ENCODE data around the gene AGK. TPM values are rescaled to one million over a fixed set of nuclear protein-coding genes. Genes with fewer than 3 reads are reported as not detected.

Gene AGK
- total RNA-seq, 1 donor, result 28.7 TPM

GRCh38 chr7:141585592-141586510 is 34.6 kb downstream of the AGK start:
- TF ChIP-seq, protein P1, sequence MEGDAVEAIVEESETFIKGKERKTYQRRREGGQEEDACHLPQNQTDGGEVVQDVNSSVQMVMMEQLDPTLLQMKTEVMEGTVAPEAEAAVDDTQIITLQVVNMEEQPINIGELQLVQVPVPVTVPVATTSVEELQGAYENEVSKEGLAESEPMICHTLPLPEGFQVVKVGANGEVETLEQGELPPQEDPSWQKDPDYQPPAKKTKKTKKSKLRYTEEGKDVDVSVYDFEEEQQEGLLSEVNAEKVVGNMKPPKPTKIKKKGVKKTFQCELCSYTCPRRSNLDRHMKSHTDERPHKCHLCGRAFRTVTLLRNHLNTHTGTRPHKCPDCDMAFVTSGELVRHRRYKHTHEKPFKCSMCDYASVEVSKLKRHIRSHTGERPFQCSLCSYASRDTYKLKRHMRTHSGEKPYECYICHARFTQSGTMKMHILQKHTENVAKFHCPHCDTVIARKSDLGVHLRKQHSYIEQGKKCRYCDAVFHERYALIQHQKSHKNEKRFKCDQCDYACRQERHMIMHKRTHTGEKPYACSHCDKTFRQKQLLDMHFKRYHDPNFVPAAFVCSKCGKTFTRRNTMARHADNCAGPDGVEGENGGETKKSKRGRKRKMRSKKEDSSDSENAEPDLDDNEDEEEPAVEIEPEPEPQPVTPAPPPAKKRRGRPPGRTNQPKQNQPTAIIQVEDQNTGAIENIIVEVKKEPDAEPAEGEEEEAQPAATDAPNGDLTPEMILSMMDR (IDR thresholded peaks at IDR 0.05; ENCODE audit: insufficient read depth, low read length), result no peak
- peak; percentile 77 for DNase-seq (ENCODE audit: low read depth)

GRCh38 chr7:141586878-141587277 is 35.7 kb downstream of the AGK start:
- TF ChIP-seq, protein P1 (IDR thresholded peaks at IDR 0.05; ENCODE audit: insufficient read depth, low read length), result no peak
- DNase-seq (ENCODE audit: low read depth), result no peak
- no peak overlapping the region for H3K4me3 ChIP-seq (ENCODE audit: low read depth, low read length)

More at GRCh38 chr7:141585592-141586510, 34.6 kb downstream of the AGK start:
- no peak overlapping the region for H3K4me3 ChIP-seq (ENCODE audit: low read depth, low read length)

GRCh38 chr7:141587304-141587703 is 36.1 kb downstream of the AGK start:
- TF ChIP-seq, protein P1 (IDR thresholded peaks at IDR 0.05; ENCODE audit: insufficient read depth, low read length), result no peak
- no peak for DNase-seq (ENCODE audit: low read depth)
- H3K4me3 ChIP-seq (ENCODE audit: low read depth, low read length), result no peak overlapping the region

- H3K4me3 ChIP-seq (ENCODE audit: low read depth, low read length), result no peak overlapping the region
- TF ChIP-seq, protein P1 (IDR thresholded peaks at IDR 0.05; ENCODE audit: insufficient read depth, low read length), result no peak
- DNase-seq (ENCODE audit: low read depth), result no peak
Measured at GRCh38 chr7:141588912-141589311, 37.7 kb downstream of the AGK start.

GRCh38 chr7:141590071-141590470 is 38.9 kb downstream of the AGK start:
- no peak for DNase-seq (ENCODE audit: low read depth)
- TF ChIP-seq, protein P1 (IDR thresholded peaks at IDR 0.05; ENCODE audit: insufficient read depth, low read length), result no peak
- no peak overlapping the region for H3K4me3 ChIP-seq (ENCODE audit: low read depth, low read length)

DNA sequence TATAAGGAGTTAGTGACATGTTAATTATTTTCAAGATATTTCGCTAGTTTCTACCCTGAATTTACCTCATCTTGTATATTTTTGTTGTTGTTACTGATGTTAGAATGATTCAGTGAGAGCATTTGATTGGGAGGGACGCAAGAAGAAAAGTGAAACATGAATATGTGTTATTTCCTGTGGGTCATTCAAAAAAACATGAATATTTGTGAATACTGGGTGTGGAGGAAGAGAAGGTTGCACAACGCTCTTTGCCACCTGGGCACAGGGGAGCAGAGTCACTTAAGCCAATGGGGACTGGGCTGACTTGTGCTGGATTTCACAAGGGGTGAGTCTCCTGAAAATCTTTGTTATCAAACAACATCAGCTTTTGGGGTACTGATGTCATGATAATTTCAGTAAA is 39.5 kb downstream of the AGK start:
- no peak overlapping the region for H3K4me3 ChIP-seq (ENCODE audit: low read depth, low read length)
- no peak for DNase-seq (ENCODE audit: low read depth)
- TF ChIP-seq, protein P1 (IDR thresholded peaks at IDR 0.05; ENCODE audit: insufficient read depth, low read length), result no peak

Measured in fibroblast of the aortic adventitia (primary cell).